ENCODE measurements around the gene CPVL.

DNA sequence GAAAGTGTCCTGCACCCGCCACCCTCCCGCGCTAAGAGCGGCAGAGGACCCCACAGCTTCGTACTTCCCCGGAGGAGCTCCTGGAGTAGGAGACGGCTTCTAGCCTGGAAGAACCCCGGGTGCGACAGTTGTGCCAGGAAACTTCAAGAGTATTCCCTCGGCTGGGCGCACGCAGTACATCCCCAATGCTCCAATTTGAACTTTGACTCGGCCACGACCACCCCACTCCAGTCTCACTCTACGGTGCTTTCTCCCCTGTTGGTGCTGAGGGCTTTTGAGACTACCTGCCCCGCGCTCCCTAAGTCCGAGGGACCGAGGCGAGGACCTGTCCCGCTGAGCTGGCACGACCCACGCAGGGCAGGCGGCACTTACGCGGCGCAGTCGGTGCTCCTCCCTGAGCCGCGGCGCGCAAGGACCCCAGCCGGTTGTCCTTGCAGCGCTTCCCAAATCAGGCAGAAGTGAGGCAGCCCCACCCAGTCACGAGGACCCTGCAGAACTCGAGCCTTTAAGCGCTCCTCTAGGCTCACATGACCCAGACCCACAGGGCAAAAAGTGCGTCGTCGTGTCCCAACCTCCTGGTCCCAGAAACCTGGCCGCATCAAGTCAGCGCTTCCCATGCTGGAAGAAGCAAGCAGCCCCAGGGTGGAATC, at the start of gene CPVL:
- TF ChIP-seq, protein P1, sequence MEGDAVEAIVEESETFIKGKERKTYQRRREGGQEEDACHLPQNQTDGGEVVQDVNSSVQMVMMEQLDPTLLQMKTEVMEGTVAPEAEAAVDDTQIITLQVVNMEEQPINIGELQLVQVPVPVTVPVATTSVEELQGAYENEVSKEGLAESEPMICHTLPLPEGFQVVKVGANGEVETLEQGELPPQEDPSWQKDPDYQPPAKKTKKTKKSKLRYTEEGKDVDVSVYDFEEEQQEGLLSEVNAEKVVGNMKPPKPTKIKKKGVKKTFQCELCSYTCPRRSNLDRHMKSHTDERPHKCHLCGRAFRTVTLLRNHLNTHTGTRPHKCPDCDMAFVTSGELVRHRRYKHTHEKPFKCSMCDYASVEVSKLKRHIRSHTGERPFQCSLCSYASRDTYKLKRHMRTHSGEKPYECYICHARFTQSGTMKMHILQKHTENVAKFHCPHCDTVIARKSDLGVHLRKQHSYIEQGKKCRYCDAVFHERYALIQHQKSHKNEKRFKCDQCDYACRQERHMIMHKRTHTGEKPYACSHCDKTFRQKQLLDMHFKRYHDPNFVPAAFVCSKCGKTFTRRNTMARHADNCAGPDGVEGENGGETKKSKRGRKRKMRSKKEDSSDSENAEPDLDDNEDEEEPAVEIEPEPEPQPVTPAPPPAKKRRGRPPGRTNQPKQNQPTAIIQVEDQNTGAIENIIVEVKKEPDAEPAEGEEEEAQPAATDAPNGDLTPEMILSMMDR (tag by site-specific recombination; IDR thresholded peaks at IDR 0.05), result no peak
- TF ChIP-seq ZXDB (tag by site-specific recombination; IDR thresholded peaks at IDR 0.05) (0 out of 2 replicates have a peak, but pooled peaks have one; percentile 23), MEIS1 (CRISPR knock-in tag; IDR thresholded peaks at IDR 0.05; ENCODE audit: borderline replicate concordance) (no peak), ZNF776 (tag by site-specific recombination; IDR thresholded peaks at IDR 0.05; ENCODE audit: borderline replicate concordance) (no peak), ZBTB48 (tag by site-specific recombination; IDR thresholded peaks at IDR 0.05) (peak; percentile 98), YY1 (tag by site-specific recombination; IDR thresholded peaks at IDR 0.05) (no peak), SP2 (tag by site-specific recombination; IDR thresholded peaks at IDR 0.05) (no peak), ZNF133 (tag by site-specific recombination; IDR thresholded peaks at IDR 0.05) (no peak), ZBTB8A (tag by site-specific recombination; IDR thresholded peaks at IDR 0.05) (0 out of 2 replicates have a peak, but pooled peaks have one; percentile 22), ZNF174 (tag by site-specific recombination; IDR thresholded peaks at IDR 0.05) (no peak)
- TF ChIP-seq, protein P2, sequence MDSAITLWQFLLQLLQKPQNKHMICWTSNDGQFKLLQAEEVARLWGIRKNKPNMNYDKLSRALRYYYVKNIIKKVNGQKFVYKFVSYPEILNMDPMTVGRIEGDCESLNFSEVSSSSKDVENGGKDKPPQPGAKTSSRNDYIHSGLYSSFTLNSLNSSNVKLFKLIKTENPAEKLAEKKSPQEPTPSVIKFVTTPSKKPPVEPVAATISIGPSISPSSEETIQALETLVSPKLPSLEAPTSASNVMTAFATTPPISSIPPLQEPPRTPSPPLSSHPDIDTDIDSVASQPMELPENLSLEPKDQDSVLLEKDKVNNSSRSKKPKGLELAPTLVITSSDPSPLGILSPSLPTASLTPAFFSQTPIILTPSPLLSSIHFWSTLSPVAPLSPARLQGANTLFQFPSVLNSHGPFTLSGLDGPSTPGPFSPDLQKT (IDR thresholded peaks at IDR 0.05; ENCODE audit: borderline replicate concordance, low read depth, low read length), result no peak
- TF ChIP-seq, protein P3, sequence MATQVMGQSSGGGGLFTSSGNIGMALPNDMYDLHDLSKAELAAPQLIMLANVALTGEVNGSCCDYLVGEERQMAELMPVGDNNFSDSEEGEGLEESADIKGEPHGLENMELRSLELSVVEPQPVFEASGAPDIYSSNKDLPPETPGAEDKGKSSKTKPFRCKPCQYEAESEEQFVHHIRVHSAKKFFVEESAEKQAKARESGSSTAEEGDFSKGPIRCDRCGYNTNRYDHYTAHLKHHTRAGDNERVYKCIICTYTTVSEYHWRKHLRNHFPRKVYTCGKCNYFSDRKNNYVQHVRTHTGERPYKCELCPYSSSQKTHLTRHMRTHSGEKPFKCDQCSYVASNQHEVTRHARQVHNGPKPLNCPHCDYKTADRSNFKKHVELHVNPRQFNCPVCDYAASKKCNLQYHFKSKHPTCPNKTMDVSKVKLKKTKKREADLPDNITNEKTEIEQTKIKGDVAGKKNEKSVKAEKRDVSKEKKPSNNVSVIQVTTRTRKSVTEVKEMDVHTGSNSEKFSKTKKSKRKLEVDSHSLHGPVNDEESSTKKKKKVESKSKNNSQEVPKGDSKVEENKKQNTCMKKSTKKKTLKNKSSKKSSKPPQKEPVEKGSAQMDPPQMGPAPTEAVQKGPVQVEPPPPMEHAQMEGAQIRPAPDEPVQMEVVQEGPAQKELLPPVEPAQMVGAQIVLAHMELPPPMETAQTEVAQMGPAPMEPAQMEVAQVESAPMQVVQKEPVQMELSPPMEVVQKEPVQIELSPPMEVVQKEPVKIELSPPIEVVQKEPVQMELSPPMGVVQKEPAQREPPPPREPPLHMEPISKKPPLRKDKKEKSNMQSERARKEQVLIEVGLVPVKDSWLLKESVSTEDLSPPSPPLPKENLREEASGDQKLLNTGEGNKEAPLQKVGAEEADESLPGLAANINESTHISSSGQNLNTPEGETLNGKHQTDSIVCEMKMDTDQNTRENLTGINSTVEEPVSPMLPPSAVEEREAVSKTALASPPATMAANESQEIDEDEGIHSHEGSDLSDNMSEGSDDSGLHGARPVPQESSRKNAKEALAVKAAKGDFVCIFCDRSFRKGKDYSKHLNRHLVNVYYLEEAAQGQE (tag by site-specific recombination; IDR thresholded peaks at IDR 0.05), result no peak

Data from HEK293 (cell line).